Measurements from ENCODE around the gene ASB15. TPM values are rescaled to one million over a fixed set of nuclear protein-coding genes. Genes with fewer than 3 reads are reported as not detected.

The ASB15 gene
- total and polyA plus RNA-seq, 2 of the 13 experiments (the other 11 are each of a cell fraction or from before 2014, with no cell fraction given): not detected

- TF ChIP-seq, protein P1, sequence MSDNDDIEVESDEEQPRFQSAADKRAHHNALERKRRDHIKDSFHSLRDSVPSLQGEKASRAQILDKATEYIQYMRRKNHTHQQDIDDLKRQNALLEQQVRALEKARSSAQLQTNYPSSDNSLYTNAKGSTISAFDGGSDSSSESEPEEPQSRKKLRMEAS (IDR thresholded peaks at IDR 0.05): 0 out of 2 replicates have a peak, but pooled peaks have one; percentile 44
- no peak; the same call in 1 of the 2 replicates for TF ChIP-seq ZFP90 (CRISPR knock-in tag; IDR thresholded peaks at IDR 0.05; ENCODE audit: borderline replicate concordance)
- TF ChIP-seq ZNF138 (CRISPR knock-in tag; IDR thresholded peaks at IDR 0.05; ENCODE audit: low read depth): no peak
- TF ChIP-seq, protein P2, sequence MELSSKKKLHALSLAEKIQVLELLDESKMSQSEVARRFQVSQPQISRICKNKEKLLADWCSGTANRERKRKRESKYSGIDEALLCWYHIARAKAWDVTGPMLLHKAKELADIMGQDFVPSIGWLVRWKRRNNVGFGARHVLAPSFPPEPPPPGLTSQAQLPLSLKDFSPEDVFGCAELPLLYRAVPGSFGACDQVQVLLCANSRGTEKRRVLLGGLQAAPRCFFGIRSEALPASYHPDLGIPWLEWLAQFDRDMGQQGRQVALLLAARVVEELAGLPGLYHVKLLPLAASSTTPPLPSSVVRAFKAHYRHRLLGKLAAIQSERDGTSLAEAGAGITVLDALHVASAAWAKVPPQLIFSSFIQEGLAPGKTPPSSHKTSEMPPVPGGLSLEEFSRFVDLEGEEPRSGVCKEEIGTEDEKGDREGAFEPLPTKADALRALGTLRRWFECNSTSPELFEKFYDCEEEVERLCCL (CRISPR knock-in tag; IDR thresholded peaks at IDR 0.05; ENCODE audit: borderline replicate concordance): no peak
- TF ChIP-seq ZNF296 (CRISPR knock-in tag; conservative IDR thresholded peaks at IDR 0.05): no peak
- TF ChIP-seq SP140L (CRISPR knock-in tag; IDR thresholded peaks at IDR 0.05; ENCODE audit: borderline replicate concordance): no peak
- no peak for TF ChIP-seq ZNF20 (CRISPR knock-in tag; IDR thresholded peaks at IDR 0.05)
- TF ChIP-seq ZSCAN9 (CRISPR knock-in tag; IDR thresholded peaks at IDR 0.05; ENCODE audit: borderline replicate concordance): no peak
- TF ChIP-seq, protein P3, sequence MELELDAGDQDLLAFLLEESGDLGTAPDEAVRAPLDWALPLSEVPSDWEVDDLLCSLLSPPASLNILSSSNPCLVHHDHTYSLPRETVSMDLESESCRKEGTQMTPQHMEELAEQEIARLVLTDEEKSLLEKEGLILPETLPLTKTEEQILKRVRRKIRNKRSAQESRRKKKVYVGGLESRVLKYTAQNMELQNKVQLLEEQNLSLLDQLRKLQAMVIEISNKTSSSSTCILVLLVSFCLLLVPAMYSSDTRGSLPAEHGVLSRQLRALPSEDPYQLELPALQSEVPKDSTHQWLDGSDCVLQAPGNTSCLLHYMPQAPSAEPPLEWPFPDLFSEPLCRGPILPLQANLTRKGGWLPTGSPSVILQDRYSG (CRISPR knock-in tag; IDR thresholded peaks at IDR 0.05): no peak
- TF ChIP-seq ASH2L (IDR thresholded peaks at IDR 0.05; ENCODE audit: insufficient read length, low read depth, low read length): peak; percentile 88
- TF ChIP-seq, protein P4, sequence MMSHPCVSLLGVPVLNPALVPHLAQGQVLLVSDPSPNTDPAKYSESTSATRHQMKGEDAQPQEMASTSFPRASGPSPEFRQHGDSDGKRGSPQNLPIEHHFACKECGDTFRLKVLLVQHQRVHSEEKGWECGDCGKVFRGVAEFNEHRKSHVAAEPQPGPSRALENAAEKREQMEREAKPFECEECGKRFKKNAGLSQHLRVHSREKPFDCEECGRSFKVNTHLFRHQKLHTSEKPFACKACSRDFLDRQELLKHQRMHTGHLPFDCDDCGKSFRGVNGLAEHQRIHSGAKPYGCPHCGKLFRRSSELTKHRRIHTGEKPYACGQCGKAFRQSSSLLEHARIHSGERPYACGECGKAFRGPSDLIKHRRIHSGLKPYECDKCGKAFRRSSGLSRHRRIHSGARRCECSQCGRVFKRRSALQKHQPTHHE (CRISPR knock-in tag; IDR thresholded peaks at IDR 0.05; ENCODE audit: borderline replicate concordance): peak; percentile 84; the same call in 1 of the 2 replicates
- 0 out of 2 replicates have a peak, but pooled peaks have one; percentile 19 for TF ChIP-seq AHR (CRISPR knock-in tag; IDR thresholded peaks at IDR 0.05)
- TF ChIP-seq ZNF124 (CRISPR knock-in tag; IDR thresholded peaks at IDR 0.05): no peak
- TF ChIP-seq YY1 (IDR thresholded peaks at IDR 0.05; ENCODE audit: insufficient read depth, insufficient replicate concordance, low read depth, low read length): peak; percentile 94
- no peak for TF ChIP-seq SP1 (IDR thresholded peaks at IDR 0.05)
- TF ChIP-seq SP1 (CRISPR knock-in tag; IDR thresholded peaks at IDR 0.05): peak; percentile 92
- no peak for TF ChIP-seq ZNF558 (CRISPR knock-in tag; IDR thresholded peaks at IDR 0.05; ENCODE audit: borderline replicate concordance)
- TF ChIP-seq FOXA1 (IDR thresholded peaks at IDR 0.05): no peak
- no peak for TF ChIP-seq FOXA1 (CRISPR knock-in tag; IDR thresholded peaks at IDR 0.05)
- TF ChIP-seq TSC22D2 (CRISPR knock-in tag; IDR thresholded peaks at IDR 0.05; ENCODE audit: borderline replicate concordance): peak; percentile 90; the same call in 1 of the 2 replicates
- peak; percentile 48; the same call in 1 of the 2 replicates for TF ChIP-seq SPEN (CRISPR knock-in tag; IDR thresholded peaks at IDR 0.05; ENCODE audit: low read depth)
- no peak for TF ChIP-seq PHF21A (CRISPR knock-in tag; IDR thresholded peaks at IDR 0.05)
- TF ChIP-seq CEBPZ (IDR thresholded peaks at IDR 0.05; ENCODE audit: low read length): no peak
Observed at GRCh38 chr7:123557398-123558288, 44.0 kb upstream of the ASB15 start, which contains the start of gene NDUFA5 (continued).
